Keratinocyte (primary cell): ENCODE data around the gene RBM39. TPM values are rescaled to one million over a fixed set of nuclear protein-coding genes. Genes with fewer than 3 reads are reported as not detected.
"Not testable (repeated sequence)": the region's sequence is repeated elsewhere in the genome, so short reads cannot be mapped to it uniquely, and the experiment has no call there.

Experiments used
- DNase-seq: peaks from one replicate; pipeline ENCODE4 v3.0.0-alpha.2; 2011; ENCODE audit warnings: low read depth, missing footprints, low spot score
- FAIRE-seq: peaks from 2 replicates; lab custom pipeline; 2011; peaks lifted over from hg19 to GRCh38; lab: Jason Lieb, UNC
- H2AFZ ChIP-seq: 2 replicates; pipeline ENCODE4 v1.6.0; 2012; ENCODE audit warnings: low read length, control low read depth, inconsistent platforms; ENCODE audit not compliant: control insufficient read depth
- H3K27ac ChIP-seq: 2 replicates; pipeline ENCODE4 v1.5.1; 2011; ENCODE audit warnings: low read length; ENCODE audit not compliant: control insufficient read depth, insufficient read depth
- H3K27me3 ChIP-seq: 3 replicates; pipeline ENCODE4 v1.6.0; 2011; ENCODE audit warnings: low read length; ENCODE audit not compliant: control insufficient read depth, insufficient read depth; ENCODE audit errors: extremely low read depth
- H3K36me3 ChIP-seq, 2 experiments: 2 replicates in 1 of 2; 3 replicates in 1 of 2; pipeline ENCODE4 v1.5.1; 2011; ENCODE audit warnings: low read length in 2 of 2, mild to moderate bottlenecking in 1 of 2; ENCODE audit not compliant: control insufficient read depth in 2 of 2, insufficient read depth in 2 of 2; ENCODE audit errors: extremely low read depth in 1 of 2
- H3K4me1 ChIP-seq: 3 replicates; pipeline ENCODE4 v1.5.1; 2011; ENCODE audit warnings: low read length; ENCODE audit not compliant: control insufficient read depth, insufficient read depth; ENCODE audit errors: extremely low read depth
- H3K4me2 ChIP-seq: 3 replicates; pipeline ENCODE4 v1.6.0; 2011; ENCODE audit warnings: low read depth, low read length; ENCODE audit not compliant: control insufficient read depth, insufficient read depth; ENCODE audit errors: extremely low read depth
- H3K4me3 ChIP-seq, 3 experiments: fragments of 200-600 bp in 1 of 3; sonication (generic) in 1 of 3; 2 replicates in 2 of 3; 3 replicates in 1 of 3; pipeline ENCODE4 v1.5.1; 2011 to 2016; ENCODE audit warnings: low read length in 3 of 3, mild to moderate bottlenecking in 3 of 3, control low read depth in 2 of 3, inconsistent platforms in 1 of 3, low read depth in 1 of 3, mixed read lengths in 1 of 3, mixed run types in 1 of 3, moderate library complexity in 1 of 3; ENCODE audit not compliant: control insufficient read depth in 2 of 3, insufficient read depth in 2 of 3; ENCODE audit errors: extremely low read depth in 1 of 3
- H3K79me2 ChIP-seq: 2 replicates; pipeline ENCODE4 v1.6.0; 2012; ENCODE audit warnings: low read length; ENCODE audit not compliant: control insufficient read depth, insufficient read depth
- H3K9ac ChIP-seq: 3 replicates; pipeline ENCODE4 v1.6.0; 2011; ENCODE audit warnings: low read length; ENCODE audit not compliant: control insufficient read depth, insufficient read depth; ENCODE audit errors: extremely low read depth
- H3K9me1 ChIP-seq: 3 replicates; pipeline ENCODE4 v1.6.0; 2011; ENCODE audit warnings: low read length; ENCODE audit not compliant: control insufficient read depth, insufficient read depth; ENCODE audit errors: extremely low read depth
- H3K9me3 ChIP-seq: 2 replicates; pipeline ENCODE4 v1.5.1; 2012; ENCODE audit warnings: low read depth, low read length; ENCODE audit not compliant: control insufficient read depth
- H4K20me1 ChIP-seq: 3 replicates; pipeline ENCODE4 v1.6.0; 2011; ENCODE audit warnings: low read length; ENCODE audit not compliant: control insufficient read depth, insufficient read depth; ENCODE audit errors: extremely low read depth
- EZH2 ChIP-seq: IDR thresholded peaks from one replicate; pipeline ENCODE4 v1.6.1; 2012; ENCODE audit warnings: inconsistent platforms, mild to moderate bottlenecking, low read length, moderate library complexity
- dilution Hi-C: fragments of 300-500 bp; cut with MboI; formaldehyde crosslinking; loops from one replicate; pipeline ENCODE4 v1.7.0; 2020; ENCODE audit warnings: low sequenced_read_pairs; ENCODE audit not compliant: extremely low pct_ligation_motif_present
- polyA plus RNA-seq, 5 experiments: library from polyadenylated mRNA; depleted of rRNA in 3 of 5; stranded (reverse) in 3 of 5; stranded (forward) in 1 of 5; unstranded in 1 of 5; fragments of >200 nt; gene quantifications; 1 replicate in 1 of 5; 2 replicates in 3 of 5; 3 replicates in 1 of 5; pipeline versions ENCODE4 v1.2.1 to v1.2.3, GENCODE V29; 2011 to 2012; ENCODE audit warnings: missing spikeins in 2 of 5, low read depth in 1 of 5, low replicate concordance in 1 of 5
- TF ChIP-seq, protein P1 (sequence below), 3 experiments: IDR thresholded peaks in 1 of 3; conservative IDR thresholded peaks in 1 of 3; optimal IDR thresholded peaks in 1 of 3; 2 replicates in 2 of 3; 3 replicates in 1 of 3; pipeline versions ENCODE3 to v1.5.1; 2011; ENCODE audit warnings: low read length in 3 of 3, mild to moderate bottlenecking in 3 of 3, moderate library complexity in 2 of 3, control low read depth in 1 of 3, inconsistent platforms in 1 of 3; ENCODE audit not compliant: insufficient read depth in 2 of 3; ENCODE audit errors: extremely low read depth in 1 of 3

The RBM39 gene
- polyA plus RNA-seq, 1 donor (not counting 4 experiments of a cell fraction or from before 2014, with no cell fraction given), result 146 TPM

DNA sequence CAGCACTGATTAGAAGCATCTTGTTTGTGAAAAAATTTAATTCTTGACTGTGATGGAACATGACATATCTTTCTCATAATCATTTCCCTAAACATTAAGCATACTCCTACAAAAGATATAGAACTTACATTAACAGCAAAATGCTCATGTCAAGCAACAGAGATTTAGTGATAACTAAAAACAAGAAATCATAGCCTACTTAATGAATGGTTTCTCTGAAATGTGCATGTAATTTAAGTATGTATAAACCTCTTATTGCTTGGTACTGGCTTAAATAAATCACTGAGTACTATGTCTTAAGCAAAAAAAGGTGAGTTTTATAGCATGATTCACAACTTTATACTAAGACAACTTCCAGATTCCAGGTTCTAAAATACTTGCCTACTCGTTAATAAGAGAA is 33.6 kb downstream of the RBM39 start:
- no peak overlapping the region for H3K4me2 ChIP-seq
- no peaks in the 10 kb centered on the region for H3K4me1 ChIP-seq
- H3K27ac ChIP-seq, result no peak overlapping the region
- no peak for FAIRE-seq
- no peaks in the 10 kb centered on the region for H3K27me3 ChIP-seq
- no peak overlapping the region for H3K9ac ChIP-seq
- no peaks in the 10 kb centered on the region for H3K9me3 ChIP-seq
- TF ChIP-seq EZH2, result no peak
- TF ChIP-seq, protein P1, sequence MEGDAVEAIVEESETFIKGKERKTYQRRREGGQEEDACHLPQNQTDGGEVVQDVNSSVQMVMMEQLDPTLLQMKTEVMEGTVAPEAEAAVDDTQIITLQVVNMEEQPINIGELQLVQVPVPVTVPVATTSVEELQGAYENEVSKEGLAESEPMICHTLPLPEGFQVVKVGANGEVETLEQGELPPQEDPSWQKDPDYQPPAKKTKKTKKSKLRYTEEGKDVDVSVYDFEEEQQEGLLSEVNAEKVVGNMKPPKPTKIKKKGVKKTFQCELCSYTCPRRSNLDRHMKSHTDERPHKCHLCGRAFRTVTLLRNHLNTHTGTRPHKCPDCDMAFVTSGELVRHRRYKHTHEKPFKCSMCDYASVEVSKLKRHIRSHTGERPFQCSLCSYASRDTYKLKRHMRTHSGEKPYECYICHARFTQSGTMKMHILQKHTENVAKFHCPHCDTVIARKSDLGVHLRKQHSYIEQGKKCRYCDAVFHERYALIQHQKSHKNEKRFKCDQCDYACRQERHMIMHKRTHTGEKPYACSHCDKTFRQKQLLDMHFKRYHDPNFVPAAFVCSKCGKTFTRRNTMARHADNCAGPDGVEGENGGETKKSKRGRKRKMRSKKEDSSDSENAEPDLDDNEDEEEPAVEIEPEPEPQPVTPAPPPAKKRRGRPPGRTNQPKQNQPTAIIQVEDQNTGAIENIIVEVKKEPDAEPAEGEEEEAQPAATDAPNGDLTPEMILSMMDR (optimal IDR thresholded peaks at IDR 0.05 in 1 of 3, IDR thresholded peaks at IDR 0.05 in 1 of 3, conservative IDR thresholded peaks at IDR 0.05 in 1 of 3; ENCODE audit: extremely low read depth in 1 of 3, insufficient read depth in 2 of 3, low read length in 3 of 3), result no peak
- H3K9me1 ChIP-seq, result no peaks in the 10 kb centered on the region
- no peak overlapping the region for H3K4me3 ChIP-seq
- DNase-seq, result no peak
- dilution Hi-C loops, result no loop called here
- peaks cover 14% of the 10 kb centered on the region for H4K20me1 ChIP-seq
- H3K79me2 ChIP-seq, result peaks cover 40% of the 10 kb centered on the region
- peaks cover 27 to 45% of the 10 kb centered on the region in 2 experiments for H3K36me3 ChIP-seq
- H2AFZ ChIP-seq, result no peak overlapping the region

DNA sequence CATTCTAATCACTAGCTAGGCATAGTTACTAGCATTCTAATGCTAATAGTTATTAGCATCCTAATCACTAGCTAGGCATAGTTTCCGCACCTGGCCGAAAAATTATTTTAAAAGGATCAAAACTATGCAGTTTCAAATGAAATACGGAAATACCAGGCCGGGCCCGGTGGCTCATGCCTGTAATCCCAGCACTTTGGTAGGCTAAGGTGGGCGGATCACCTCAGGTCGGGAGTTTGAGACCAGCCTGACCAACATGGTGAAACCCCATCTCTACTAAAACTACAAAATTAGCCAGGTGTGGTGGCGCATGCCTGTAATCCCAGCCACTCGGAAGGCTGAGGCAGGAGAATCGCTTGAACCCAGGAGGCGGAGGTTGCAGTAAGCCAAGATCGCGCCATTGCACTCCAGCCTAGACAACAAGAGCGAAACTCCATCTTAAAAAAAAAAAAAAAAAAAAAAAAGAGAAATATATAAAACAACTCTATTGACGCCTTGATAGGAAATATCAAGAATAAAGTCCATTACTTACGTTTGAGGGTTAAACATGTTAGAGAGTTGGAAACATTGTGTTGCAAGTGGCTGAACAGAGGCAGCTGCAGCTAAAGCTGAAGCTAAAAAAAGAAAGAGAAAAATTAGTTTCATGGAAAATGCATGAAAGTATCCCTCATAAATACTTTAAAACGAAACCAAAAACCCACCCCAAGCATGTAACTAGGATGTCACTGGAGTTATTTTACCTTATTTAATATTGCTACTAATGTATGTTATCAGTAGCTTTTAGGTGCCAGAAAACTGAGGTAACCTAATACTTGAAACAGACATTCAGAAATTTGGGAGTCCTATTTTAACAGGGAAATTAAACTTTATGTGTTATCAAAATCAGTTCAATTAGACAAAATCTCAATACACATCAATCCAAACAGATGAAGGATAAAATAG is 35.2 kb downstream of the RBM39 start:
- H3K79me2 ChIP-seq, result peaks cover 28% of the 10 kb centered on the region
- DNase-seq, result not testable (repeated sequence)

DNA sequence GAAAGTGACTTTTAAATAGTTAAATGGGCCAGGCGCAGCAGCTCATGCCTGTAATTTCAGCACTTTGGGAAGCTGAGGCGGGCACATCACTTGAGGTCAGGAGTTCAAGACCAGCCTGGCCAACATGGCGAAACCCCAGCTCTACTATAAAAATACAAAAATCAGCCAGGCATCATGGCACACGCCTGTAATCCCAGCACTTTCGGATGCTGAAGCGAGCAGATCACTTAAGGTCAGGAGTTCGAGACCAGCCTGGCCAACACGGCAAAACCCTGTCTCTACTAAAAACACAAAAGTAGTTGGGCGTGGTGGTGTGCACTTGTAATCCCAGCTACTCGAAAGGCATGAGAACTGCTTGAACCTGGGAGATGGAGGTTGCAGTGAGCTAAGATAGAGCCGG is 36.2 kb downstream of the RBM39 start:
- H3K27ac ChIP-seq, result not testable (repeated sequence)

More for the DNA sequence above, 35.2 kb downstream of the RBM39 start:
- H3K27me3 ChIP-seq, H3K27ac ChIP-seq, dilution Hi-C loops, H3K9me1 ChIP-seq, H3K4me3 ChIP-seq, FAIRE-seq, H2AFZ ChIP-seq, H3K9ac ChIP-seq, H3K9me3 ChIP-seq, H3K4me1 ChIP-seq, H3K4me2 ChIP-seq: not testable (repeated sequence)
- Histone ChIP-seq H3K36me3 (peaks cover 25 to 37% of the 10 kb centered on the region in 2 experiments), H4K20me1 (peaks cover 11% of the 10 kb centered on the region)

More for the DNA sequence above, 36.2 kb downstream of the RBM39 start:
- peaks cover 23 to 40% of the 10 kb centered on the region in 2 experiments for H3K36me3 ChIP-seq
- DNase-seq, H2AFZ ChIP-seq, H3K27me3 ChIP-seq, H3K9me1 ChIP-seq, H3K4me2 ChIP-seq, dilution Hi-C loops, FAIRE-seq, H3K4me3 ChIP-seq, H3K9ac ChIP-seq, H3K4me1 ChIP-seq, H3K9me3 ChIP-seq: not testable (repeated sequence)
- H3K79me2 ChIP-seq, result peaks cover 21% of the 10 kb centered on the region
- peaks cover 11% of the 10 kb centered on the region for H4K20me1 ChIP-seq
